HUDEP-2 (cell line): Measurements from ENCODE around the gene ALDH1A3.

Experiments
- DNase-seq, 76 experiments: peaks; one replicate each; lab custom pipeline; 2025; ENCODE audit not compliant: unreplicated experiment in 76 of 76; lab: John Stamatoyannopoulos, UW

Gene ALDH1A3

GRCh38 chr15:100900795-100901169 lies 21.2 kb downstream of the ALDH1A3 start:
- DNase-seq, result no peak

DNA sequence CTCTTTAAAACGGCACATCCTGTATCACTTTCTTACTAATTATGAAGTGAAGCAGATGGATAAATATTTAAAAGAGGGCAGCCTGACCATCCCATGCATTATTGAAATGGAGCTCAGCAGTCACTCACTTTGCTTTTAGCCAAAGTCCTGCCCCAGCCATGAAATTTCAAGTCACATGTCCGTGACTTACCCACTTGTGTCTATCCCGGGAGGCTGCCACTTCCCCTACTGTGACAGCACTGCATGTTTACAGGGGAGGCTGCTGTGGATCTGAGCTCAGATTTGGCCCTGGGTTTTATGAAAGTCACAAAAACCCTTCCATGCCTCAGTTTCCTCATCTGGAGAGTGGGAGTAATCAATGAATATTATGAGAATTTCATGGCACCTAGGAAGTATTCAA lies 21.7 kb downstream of the ALDH1A3 start:
- no peak for DNase-seq

GRCh38 chr15:100901702-100902435 lies 22.2 kb downstream of the ALDH1A3 start:
- no peak for DNase-seq

GRCh38 chr15:100902436-100903167 lies 23.0 kb downstream of the ALDH1A3 start:
- DNase-seq, result no peak

DNA sequence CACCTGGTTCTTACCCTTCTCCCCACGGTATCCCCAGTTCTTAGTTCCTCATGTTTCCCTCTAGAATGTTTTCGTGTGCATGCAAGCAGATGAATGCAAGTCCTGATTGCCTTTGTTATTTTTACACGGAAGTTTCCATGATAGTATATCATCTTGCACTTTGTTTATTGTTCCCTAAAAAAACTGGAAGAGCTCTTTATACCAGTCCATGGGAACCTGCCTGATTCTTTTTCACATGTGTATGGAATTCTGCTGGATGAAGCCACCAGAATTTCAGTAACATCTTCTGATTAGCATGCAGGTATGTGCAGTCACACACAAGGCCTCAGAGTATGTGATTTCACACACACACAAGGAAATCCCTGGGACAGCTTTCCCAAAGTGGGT lies 23.5 kb downstream of the ALDH1A3 start:
- DNase-seq, result no peak

- no peak for DNase-seq
Observed at GRCh38 chr15:100905850-100906249, 26.2 kb downstream of the ALDH1A3 start.

DNA sequence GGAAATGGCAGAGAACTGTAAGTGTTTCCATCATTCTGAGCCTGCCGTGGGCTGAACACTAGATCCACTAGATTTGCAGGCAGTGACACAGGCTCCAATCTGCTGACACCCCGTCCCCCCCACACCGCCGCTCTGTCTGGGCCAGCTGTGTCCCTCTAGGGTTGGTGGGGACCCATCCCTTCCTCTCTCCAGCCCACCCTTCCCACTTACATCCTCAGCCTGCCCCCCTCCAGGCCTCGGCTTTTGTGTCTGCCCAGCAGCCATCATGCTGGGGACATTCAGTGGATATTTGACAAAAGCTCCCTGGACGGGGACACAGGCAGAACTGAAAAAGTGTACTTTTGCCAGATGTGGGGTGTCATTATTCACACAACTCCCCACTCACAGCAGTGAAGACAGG lies 28.8 kb downstream of the ALDH1A3 start:
- DNase-seq, result no peak

DNA sequence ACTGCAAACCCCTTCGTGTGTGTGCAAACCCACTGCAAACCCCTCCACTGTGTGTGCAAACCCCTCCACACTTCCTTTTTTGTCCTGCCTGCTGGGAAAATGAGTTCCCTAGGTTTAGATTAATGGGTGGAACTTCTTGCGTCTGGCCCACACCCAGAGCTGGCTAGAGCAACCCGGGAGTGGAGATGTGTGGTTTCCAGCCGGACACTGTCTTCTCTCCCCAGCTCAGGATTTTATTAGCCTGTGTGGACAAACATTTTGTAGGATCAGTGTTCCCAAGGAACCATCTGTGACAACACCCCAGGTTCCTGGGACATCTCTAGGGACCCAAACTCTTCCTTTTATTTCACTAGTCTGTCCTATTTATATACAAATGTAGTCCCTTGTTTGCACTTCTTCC lies 29.9 kb downstream of the ALDH1A3 start:
- no peak for DNase-seq

DNA sequence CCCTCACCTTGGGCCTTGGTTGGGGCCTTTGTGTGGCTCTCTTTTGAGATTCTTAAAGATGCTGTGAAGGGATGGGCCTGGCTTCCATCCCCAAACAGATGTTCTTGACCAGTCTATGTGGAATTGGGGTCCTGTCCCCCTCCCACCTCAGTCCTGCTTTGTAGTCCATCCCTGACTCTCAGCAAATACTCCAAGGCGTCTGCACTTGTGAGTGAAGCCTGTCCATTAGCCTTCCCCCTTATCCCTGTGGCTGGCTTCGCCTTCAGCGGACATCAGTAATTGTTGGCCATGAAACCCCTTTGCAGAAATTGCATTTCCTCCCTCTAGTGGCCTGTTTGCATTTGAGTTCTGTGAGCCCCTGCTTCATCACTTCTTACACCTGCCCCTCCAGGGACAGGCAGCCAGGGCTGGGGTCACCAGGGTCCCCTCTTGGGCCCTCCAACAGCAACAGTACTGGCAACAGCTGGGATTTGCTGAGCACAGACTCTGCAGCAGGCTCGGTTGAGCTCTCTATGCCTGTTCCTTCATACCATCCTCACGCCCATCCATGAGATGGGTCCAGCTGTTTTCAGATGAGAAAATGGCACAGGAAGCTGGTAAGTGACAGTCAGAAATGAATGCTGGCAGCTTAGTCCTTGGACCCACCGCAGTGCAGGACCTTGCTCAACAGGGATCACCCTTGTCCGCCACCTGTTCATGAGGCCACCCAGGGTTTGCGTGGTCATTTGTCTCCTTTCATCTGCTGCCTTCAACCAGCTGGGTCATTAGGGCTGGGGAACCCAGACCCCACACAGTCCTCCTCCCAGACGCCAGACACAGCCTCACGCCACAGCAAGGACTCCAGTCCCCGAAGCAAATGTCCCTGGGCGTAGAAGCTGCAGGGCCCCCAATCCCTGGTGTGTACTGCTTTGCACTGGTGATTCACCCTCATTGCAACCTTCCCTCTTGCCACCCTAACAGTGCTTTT lies 30.6 kb downstream of the ALDH1A3 start:
- DNase-seq, result no peak

DNA sequence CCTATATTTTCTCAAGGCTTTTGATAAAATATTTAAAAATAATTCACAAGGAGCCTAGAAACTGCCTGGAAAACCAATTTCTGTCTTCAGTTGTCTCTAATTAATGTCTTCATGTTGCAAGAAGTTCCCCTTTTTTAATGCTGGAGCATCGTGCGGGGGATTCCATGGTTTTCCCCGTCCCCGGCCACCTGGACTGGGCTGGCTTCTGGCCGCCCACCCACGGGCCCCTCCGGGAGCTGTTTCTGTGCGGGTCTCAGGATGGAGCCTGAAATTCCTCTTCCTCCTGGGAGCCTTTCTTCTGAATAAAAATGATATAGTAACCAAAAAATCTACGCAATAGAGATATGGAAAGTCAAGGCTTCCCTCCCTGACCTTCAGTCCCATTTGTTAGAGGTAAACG lies 31.5 kb downstream of the ALDH1A3 start:
- no peak for DNase-seq

DNA sequence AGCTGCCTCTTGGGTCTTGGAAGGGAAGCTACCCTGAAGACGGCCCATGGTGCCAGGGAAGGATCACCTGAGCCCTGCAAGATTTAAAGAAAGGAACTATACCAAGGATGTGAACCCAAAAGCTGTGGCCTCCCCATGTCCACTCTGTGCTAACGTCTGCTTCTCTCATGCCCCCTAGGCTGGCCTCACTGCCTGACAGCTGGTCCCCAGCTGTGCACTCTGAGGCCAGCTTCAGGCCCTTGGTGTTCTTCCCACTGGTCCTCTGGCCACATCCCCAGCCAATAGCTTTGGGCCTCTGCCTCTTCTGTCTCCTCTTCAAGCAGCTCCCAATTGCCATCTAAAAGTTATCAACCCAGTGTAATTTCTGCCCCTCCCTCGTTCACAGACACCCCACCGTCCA lies 34.3 kb downstream of the ALDH1A3 start:
- no peak for DNase-seq

- DNase-seq, result peak in 1 of 76 experiments; percentile 16
Observed at GRCh38 chr15:100914876-100915275, 35.2 kb downstream of the ALDH1A3 start.

- peak in 48 of 76 experiments; percentile 4 to 68 (median 34) for DNase-seq
Observed at GRCh38 chr15:100918034-100918689, 38.5 kb downstream of the ALDH1A3 start.

GRCh38 chr15:100918690-100919480 lies 39.3 kb downstream of the ALDH1A3 start, which contains the start of gene LRRK1:
Gene LRRK1 (plus strand): TSS chr15:100919357. CDS start chr15:100924633, 5,276 bp downstream.
- DNase-seq, result peak in 3 of 76 experiments; percentile 5 to 18 (median 16)

- no peak for DNase-seq
Observed at GRCh38 chr15:100919481-100920405, 40.1 kb downstream of the ALDH1A3 start.

- DNase-seq, result no peak
Observed at GRCh38 chr15:100920516-100921135, 41.0 kb downstream of the ALDH1A3 start.

DNA sequence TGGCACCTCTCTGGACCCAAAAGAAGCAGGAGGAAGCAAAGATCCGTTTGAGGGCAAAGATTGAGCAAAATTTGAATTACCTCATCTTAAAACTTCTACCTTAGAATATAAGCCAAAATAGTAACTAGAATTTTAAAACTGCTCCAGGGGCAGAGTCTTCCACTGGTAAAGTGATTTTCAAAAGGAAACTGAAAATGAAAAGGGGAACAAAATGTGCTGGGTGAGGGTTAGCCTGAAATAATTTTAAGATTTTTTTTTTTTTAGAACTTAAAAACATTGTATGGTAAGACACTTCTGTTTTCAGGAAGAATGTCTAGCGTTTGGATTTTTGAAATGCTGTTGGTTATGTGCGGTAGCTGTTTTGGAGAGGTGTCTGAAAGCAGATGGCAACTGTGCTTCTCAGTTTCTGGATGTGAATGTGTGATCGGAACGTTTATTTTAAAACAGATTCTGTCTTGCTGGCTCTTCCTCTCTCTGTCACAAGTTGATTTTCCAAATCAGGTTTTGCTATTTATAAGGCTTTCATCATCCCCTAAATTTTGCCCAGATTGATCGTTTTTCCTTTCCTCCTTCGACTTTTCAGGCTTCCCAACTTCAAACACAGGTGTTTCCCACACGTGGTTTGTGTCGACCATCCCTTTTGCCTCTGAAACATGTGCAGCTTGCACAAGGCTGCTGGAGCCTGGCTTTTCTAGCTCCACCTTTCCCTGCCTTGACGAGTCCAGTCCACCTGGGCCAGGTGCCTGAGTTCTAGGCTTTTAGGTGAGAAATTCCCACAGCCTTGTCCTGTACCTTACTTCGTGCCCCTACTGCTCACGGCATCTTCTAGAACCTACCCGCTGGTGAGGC lies 42.8 kb downstream of the ALDH1A3 start:
- no peak for DNase-seq
